ENCODE measurements around the gene ATIC. TPM values are rescaled to one million over a fixed set of nuclear protein-coding genes. Genes with fewer than 3 reads are reported as not detected.

Gene ATIC
- total and polyA plus RNA-seq, 2 donors (not counting 1 experiment from before 2014, with no cell fraction given) = 40.3 to 92.7 TPM

DNA sequence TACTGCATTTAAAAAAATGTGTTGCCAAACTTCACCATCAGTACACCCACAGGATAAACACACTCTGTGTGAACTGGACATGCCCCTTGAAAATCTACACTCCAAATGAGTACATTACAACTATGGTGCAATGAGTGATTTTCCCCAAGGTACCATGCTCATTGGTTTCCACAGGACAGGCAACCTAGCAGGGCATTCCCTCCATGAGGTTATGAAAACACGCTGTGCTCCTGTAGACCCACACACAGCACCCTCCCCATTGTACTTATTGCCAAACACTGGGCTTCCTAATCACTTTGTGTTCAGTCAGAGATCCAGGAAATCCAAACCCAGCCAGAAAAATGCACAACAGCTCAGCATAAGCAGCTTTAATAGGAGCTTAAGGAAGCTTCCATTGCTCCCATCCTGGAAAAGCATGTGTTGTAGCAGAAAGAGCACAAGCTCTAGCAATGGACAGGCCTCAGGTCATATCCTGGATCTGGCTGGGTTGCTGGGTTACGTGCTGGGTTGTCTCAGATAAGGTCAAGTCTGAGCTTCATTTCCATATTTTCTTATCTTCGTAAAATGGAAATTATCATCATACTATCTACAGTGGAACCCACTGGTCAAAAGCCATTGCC is 20.8 kb upstream of the ATIC start:
- Histone ChIP-seq H3K36me3 (ENCODE audit: control insufficient read depth, insufficient read depth, low read length) (no peaks in the 10 kb centered on the region), H3K4me1 (ENCODE audit: control insufficient read depth, extremely low read depth, insufficient read depth, low read length) (no peaks in the 10 kb centered on the region), H3K4me3 (replicated peaks in 1 of 4; ENCODE audit: control extremely low read depth in 1 of 4, insufficient read depth in 1 of 4, low read depth in 3 of 4, low read length in 4 of 4) (no peak overlapping the region), H3K9ac (ENCODE audit: insufficient read depth, low read length) (no peak overlapping the region), H4K20me1 (ENCODE audit: control insufficient read depth, extremely low read depth, insufficient read depth, low read length) (no peaks in the 10 kb centered on the region), H3K4me2 (ENCODE audit: extremely low read depth, insufficient read depth, low read length) (no peak overlapping the region), H3K79me2 (ENCODE audit: control insufficient read depth, insufficient read depth, low read length) (no peaks in the 10 kb centered on the region), H2AFZ (ENCODE audit: low read length) (no peak overlapping the region), H3K9me3 (ENCODE audit: control insufficient read depth, insufficient read depth, low read depth, low read length) (no peaks in the 10 kb centered on the region), H3K27ac (ENCODE audit: insufficient read depth, low read length) (no peak overlapping the region), H3K27me3 (ENCODE audit: control insufficient read depth, insufficient read depth, low read length) (no peaks in the 10 kb centered on the region)
- no peak for TF ChIP-seq EZH2 (IDR thresholded peaks at IDR 0.05; ENCODE audit: low read length, missing control alignments)
- TF ChIP-seq, protein P1, sequence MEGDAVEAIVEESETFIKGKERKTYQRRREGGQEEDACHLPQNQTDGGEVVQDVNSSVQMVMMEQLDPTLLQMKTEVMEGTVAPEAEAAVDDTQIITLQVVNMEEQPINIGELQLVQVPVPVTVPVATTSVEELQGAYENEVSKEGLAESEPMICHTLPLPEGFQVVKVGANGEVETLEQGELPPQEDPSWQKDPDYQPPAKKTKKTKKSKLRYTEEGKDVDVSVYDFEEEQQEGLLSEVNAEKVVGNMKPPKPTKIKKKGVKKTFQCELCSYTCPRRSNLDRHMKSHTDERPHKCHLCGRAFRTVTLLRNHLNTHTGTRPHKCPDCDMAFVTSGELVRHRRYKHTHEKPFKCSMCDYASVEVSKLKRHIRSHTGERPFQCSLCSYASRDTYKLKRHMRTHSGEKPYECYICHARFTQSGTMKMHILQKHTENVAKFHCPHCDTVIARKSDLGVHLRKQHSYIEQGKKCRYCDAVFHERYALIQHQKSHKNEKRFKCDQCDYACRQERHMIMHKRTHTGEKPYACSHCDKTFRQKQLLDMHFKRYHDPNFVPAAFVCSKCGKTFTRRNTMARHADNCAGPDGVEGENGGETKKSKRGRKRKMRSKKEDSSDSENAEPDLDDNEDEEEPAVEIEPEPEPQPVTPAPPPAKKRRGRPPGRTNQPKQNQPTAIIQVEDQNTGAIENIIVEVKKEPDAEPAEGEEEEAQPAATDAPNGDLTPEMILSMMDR (conservative IDR thresholded peaks at IDR 0.05 in 1 of 2, IDR thresholded peaks at IDR 0.05 in 1 of 2; ENCODE audit: low read depth in 1 of 2, low read length in 2 of 2) = no peak
- no peak for DNase-seq (ENCODE audit: low read depth in 2 of 2)

DNA sequence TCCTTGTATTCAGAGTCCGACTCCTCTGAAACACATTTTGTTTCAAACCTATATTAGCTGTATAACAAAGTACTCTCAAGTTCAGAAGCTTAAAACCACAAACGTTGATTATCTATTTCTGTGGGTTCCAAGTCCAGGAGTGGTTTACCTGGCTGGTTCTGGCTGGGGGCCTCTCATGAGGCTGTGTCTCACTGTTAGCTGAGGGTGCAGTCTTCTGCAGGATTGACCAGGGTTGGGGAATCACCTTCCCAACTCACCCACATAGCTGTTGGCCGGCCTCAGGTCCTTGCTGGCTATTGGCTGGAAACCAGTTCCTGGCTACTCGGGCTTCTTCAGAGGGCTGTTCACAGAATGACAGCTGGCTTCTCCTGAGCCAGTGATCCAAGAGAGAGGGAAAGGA is 18.0 kb upstream of the ATIC start:
- no peaks in the 10 kb centered on the region for H3K27me3 ChIP-seq (ENCODE audit: control insufficient read depth, insufficient read depth, low read length)
- H3K4me1 ChIP-seq (ENCODE audit: control insufficient read depth, extremely low read depth, insufficient read depth, low read length) = peaks cover 4% of the 10 kb centered on the region
- no peaks in the 10 kb centered on the region for H3K9me3 ChIP-seq (ENCODE audit: control insufficient read depth, insufficient read depth, low read depth, low read length)
- no peak overlapping the region for H3K4me3 ChIP-seq (replicated peaks in 1 of 4; ENCODE audit: control extremely low read depth in 1 of 4, insufficient read depth in 1 of 4, low read depth in 3 of 4, low read length in 4 of 4)
- TF ChIP-seq, protein P1 (conservative IDR thresholded peaks at IDR 0.05 in 1 of 2, IDR thresholded peaks at IDR 0.05 in 1 of 2; ENCODE audit: low read depth in 1 of 2, low read length in 2 of 2) = no peak
- TF ChIP-seq EZH2 (IDR thresholded peaks at IDR 0.05; ENCODE audit: low read length, missing control alignments) = no peak
- no peaks in the 10 kb centered on the region for H3K79me2 ChIP-seq (ENCODE audit: control insufficient read depth, insufficient read depth, low read length)
- no peak overlapping the region for H2AFZ ChIP-seq (ENCODE audit: low read length)
- no peak overlapping the region for H3K4me2 ChIP-seq (ENCODE audit: extremely low read depth, insufficient read depth, low read length)
- H4K20me1 ChIP-seq (ENCODE audit: control insufficient read depth, extremely low read depth, insufficient read depth, low read length) = no peaks in the 10 kb centered on the region
- no peak overlapping the region for H3K27ac ChIP-seq (ENCODE audit: insufficient read depth, low read length)
- no peak overlapping the region for H3K9ac ChIP-seq (ENCODE audit: insufficient read depth, low read length)
- no peaks in the 10 kb centered on the region for H3K36me3 ChIP-seq (ENCODE audit: control insufficient read depth, insufficient read depth, low read length)
- DNase-seq (ENCODE audit: low read depth in 2 of 2) = no peak

DNA sequence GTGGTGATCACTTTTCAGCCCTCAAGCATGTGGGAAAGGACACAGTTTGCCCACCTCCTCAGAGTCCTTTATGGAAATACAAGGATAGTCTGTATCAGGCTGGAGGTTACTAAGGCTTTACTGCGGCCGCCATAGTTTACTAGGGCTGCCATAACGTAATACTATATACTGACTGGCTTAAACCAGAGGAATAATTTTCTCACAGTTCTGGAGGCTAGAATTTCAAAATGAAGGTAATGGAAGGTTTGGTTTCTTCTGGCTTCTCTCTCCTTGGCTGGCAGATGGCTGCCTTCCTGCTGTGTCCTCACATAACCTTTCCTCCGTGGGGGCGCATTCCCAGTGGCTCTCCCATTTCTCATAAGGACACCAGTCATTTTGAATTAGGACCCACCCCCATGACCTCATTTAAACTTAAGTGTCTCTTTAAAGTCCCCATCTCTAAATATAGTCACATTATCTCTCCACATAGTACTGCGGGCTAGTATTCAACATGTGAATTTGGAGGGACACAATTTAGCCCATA is 12.5 kb upstream of the ATIC start:
- Histone ChIP-seq H3K4me2 (ENCODE audit: extremely low read depth, insufficient read depth, low read length) (no peak overlapping the region), H3K4me1 (ENCODE audit: control insufficient read depth, extremely low read depth, insufficient read depth, low read length) (peaks cover 4% of the 10 kb centered on the region), H3K9me3 (ENCODE audit: control insufficient read depth, insufficient read depth, low read depth, low read length) (no peaks in the 10 kb centered on the region), H3K27me3 (ENCODE audit: control insufficient read depth, insufficient read depth, low read length) (no peaks in the 10 kb centered on the region), H3K27ac (ENCODE audit: insufficient read depth, low read length) (no peak overlapping the region), H3K4me3 (replicated peaks in 1 of 4; ENCODE audit: control extremely low read depth in 1 of 4, insufficient read depth in 1 of 4, low read depth in 3 of 4, low read length in 4 of 4) (no peak overlapping the region), H3K79me2 (ENCODE audit: control insufficient read depth, insufficient read depth, low read length) (no peaks in the 10 kb centered on the region), H3K36me3 (ENCODE audit: control insufficient read depth, insufficient read depth, low read length) (no peaks in the 10 kb centered on the region), H3K9ac (ENCODE audit: insufficient read depth, low read length) (no peak overlapping the region), H2AFZ (ENCODE audit: low read length) (no peak overlapping the region), H4K20me1 (ENCODE audit: control insufficient read depth, extremely low read depth, insufficient read depth, low read length) (no peaks in the 10 kb centered on the region)
- TF ChIP-seq EZH2 (IDR thresholded peaks at IDR 0.05; ENCODE audit: low read length, missing control alignments) = no peak
- TF ChIP-seq, protein P1 (conservative IDR thresholded peaks at IDR 0.05 in 1 of 2, IDR thresholded peaks at IDR 0.05 in 1 of 2; ENCODE audit: low read depth in 1 of 2, low read length in 2 of 2) = no peak
- DNase-seq (ENCODE audit: low read depth in 2 of 2) = no peak
